ENCODE results near the gene MATN4. TPM values are rescaled to one million over a fixed set of nuclear protein-coding genes. Genes with fewer than 3 reads are reported as not detected.

MATN4 gene
- polyA plus RNA-seq, 2 donors, result 0.08 TPM

GRCh38 chr20:45306431-45306982 is 1.6 kb downstream of the MATN4 start, which contains the start of gene RBPJL:
Gene RBPJL (plus strand): TSS chr20:45306840. CDS start chr20:45306923, 83 bp downstream.
- H3K4me3 ChIP-seq (ENCODE audit: low read depth in 1 of 2, low read length in 2 of 2), result no peak within 1 kb of the TSS

GRCh38 chr20:45305262-45305661 is 2.8 kb downstream of the MATN4 start:
- Histone ChIP-seq H3K27me3 (ENCODE audit: control insufficient read depth in 1 of 2, insufficient read depth in 2 of 2, low read length in 2 of 2) (peaks cover 0 to 2% of the 10 kb centered on the region in 2 donors), H3K4me1 (ENCODE audit: control insufficient read depth in 2 of 2, insufficient read depth in 2 of 2, low read length in 1 of 2) (peaks cover 0 to 7% of the 10 kb centered on the region in 2 donors), H3K9me3 (ENCODE audit: control insufficient read depth in 2 of 2, insufficient read depth in 1 of 2, low read depth in 1 of 2, low read length in 1 of 2) (peaks cover 0 to 2% of the 10 kb centered on the region in 2 donors), H3K27ac (ENCODE audit: low read depth in 2 of 2, low read length in 1 of 2) (no peak overlapping the region), H3K36me3 (ENCODE audit: control insufficient read depth in 2 of 2, insufficient read depth in 2 of 2, low read length in 1 of 2) (no peaks in the 10 kb centered on the region), H3K4me3 (ENCODE audit: low read depth in 1 of 2, low read length in 2 of 2) (no peak overlapping the region)
- 57 to 70% methylated on average over 4 of the region's 4 CpGs for WGBS, 2 donors

More at GRCh38 chr20:45306431-45306982, 1.6 kb downstream of the MATN4 start, which contains the start of gene RBPJL:
- Histone ChIP-seq H3K27ac (ENCODE audit: low read depth in 2 of 2, low read length in 1 of 2) (no peak within 1 kb of the TSS), H3K27me3 (ENCODE audit: control insufficient read depth in 1 of 2, insufficient read depth in 2 of 2, low read length in 2 of 2) (peaks cover 2% of the 10 kb centered on the region in 2 donors), H3K4me1 (ENCODE audit: control insufficient read depth in 2 of 2, insufficient read depth in 2 of 2, low read length in 1 of 2) (peaks cover 0 to 7% of the 10 kb centered on the region in 2 donors), H3K36me3 (ENCODE audit: control insufficient read depth in 2 of 2, insufficient read depth in 2 of 2, low read length in 1 of 2) (no peaks in the 10 kb centered on the region), H3K9me3 (ENCODE audit: control insufficient read depth in 2 of 2, insufficient read depth in 1 of 2, low read depth in 1 of 2, low read length in 1 of 2) (peaks cover 0 to 2% of the 10 kb centered on the region in 2 donors)
- WGBS, 2 donors, result 21 to 22% methylated on average over 40 to 41 of the region's 41 CpGs

- no peak overlapping the region for H3K4me3 ChIP-seq (ENCODE audit: low read depth in 1 of 2, low read length in 2 of 2)
- H3K9me3 ChIP-seq (ENCODE audit: control insufficient read depth in 2 of 2, insufficient read depth in 1 of 2, low read depth in 1 of 2, low read length in 1 of 2), result peaks cover 0 to 2% of the 10 kb centered on the region in 2 donors
- 73 to 84% methylated on average over 43 of the region's 43 CpGs for WGBS, 2 donors
- H3K4me1 ChIP-seq (ENCODE audit: control insufficient read depth in 2 of 2, insufficient read depth in 2 of 2, low read length in 1 of 2), result peaks cover 0 to 7% of the 10 kb centered on the region in 2 donors
- no peaks in the 10 kb centered on the region for H3K36me3 ChIP-seq (ENCODE audit: control insufficient read depth in 2 of 2, insufficient read depth in 2 of 2, low read length in 1 of 2)
- peaks cover 0 to 2% of the 10 kb centered on the region in 2 donors for H3K27me3 ChIP-seq (ENCODE audit: control insufficient read depth in 1 of 2, insufficient read depth in 2 of 2, low read length in 2 of 2)
- H3K27ac ChIP-seq (ENCODE audit: low read depth in 2 of 2, low read length in 1 of 2), result no peak overlapping the region
Measured at GRCh38 chr20:45304464-45304999, 3.6 kb downstream of the MATN4 start.

- H3K4me3 ChIP-seq (ENCODE audit: low read depth in 1 of 2, low read length in 2 of 2), result no peak overlapping the region
- H3K36me3 ChIP-seq (ENCODE audit: control insufficient read depth in 2 of 2, insufficient read depth in 2 of 2, low read length in 1 of 2), result no peaks in the 10 kb centered on the region
- peaks cover 0 to 2% of the 10 kb centered on the region in 2 donors for H3K9me3 ChIP-seq (ENCODE audit: control insufficient read depth in 2 of 2, insufficient read depth in 1 of 2, low read depth in 1 of 2, low read length in 1 of 2)
- H3K4me1 ChIP-seq (ENCODE audit: control insufficient read depth in 2 of 2, insufficient read depth in 2 of 2, low read length in 1 of 2), result peaks cover 0 to 7% of the 10 kb centered on the region in 2 donors
- WGBS, 2 donors, result 51 to 75% methylated on average over 42 to 47 of the region's 47 CpGs
- peaks cover 0 to 2% of the 10 kb centered on the region in 2 donors for H3K27me3 ChIP-seq (ENCODE audit: control insufficient read depth in 1 of 2, insufficient read depth in 2 of 2, low read length in 2 of 2)
- H3K27ac ChIP-seq (ENCODE audit: low read depth in 2 of 2, low read length in 1 of 2), result no peak overlapping the region
Measured at GRCh38 chr20:45303586-45304463, 4.3 kb downstream of the MATN4 start.

GRCh38 chr20:45301824-45302271 is 6.3 kb downstream of the MATN4 start:
- WGBS, 2 donors, result 77 to 84% methylated on average over 5 of the region's 5 CpGs
- Histone ChIP-seq H3K9me3 (ENCODE audit: control insufficient read depth in 2 of 2, insufficient read depth in 1 of 2, low read depth in 1 of 2, low read length in 1 of 2) (peaks cover 0 to 2% of the 10 kb centered on the region in 2 donors), H3K4me3 (ENCODE audit: low read depth in 1 of 2, low read length in 2 of 2) (no peak overlapping the region), H3K27me3 (ENCODE audit: control insufficient read depth in 1 of 2, insufficient read depth in 2 of 2, low read length in 2 of 2) (peaks cover 0 to 2% of the 10 kb centered on the region in 2 donors), H3K4me1 (ENCODE audit: control insufficient read depth in 2 of 2, insufficient read depth in 2 of 2, low read length in 1 of 2) (peaks cover 0 to 3% of the 10 kb centered on the region in 2 donors), H3K27ac (ENCODE audit: low read depth in 2 of 2, low read length in 1 of 2) (no peak overlapping the region), H3K36me3 (ENCODE audit: control insufficient read depth in 2 of 2, insufficient read depth in 2 of 2, low read length in 1 of 2) (no peaks in the 10 kb centered on the region)

GRCh38 chr20:45300961-45301360 is 7.1 kb downstream of the MATN4 start:
- Histone ChIP-seq H3K36me3 (ENCODE audit: control insufficient read depth in 2 of 2, insufficient read depth in 2 of 2, low read length in 1 of 2) (no peaks in the 10 kb centered on the region), H3K4me3 (ENCODE audit: low read depth in 1 of 2, low read length in 2 of 2) (no peak overlapping the region), H3K27me3 (ENCODE audit: control insufficient read depth in 1 of 2, insufficient read depth in 2 of 2, low read length in 2 of 2) (peaks cover 0 to 2% of the 10 kb centered on the region in 2 donors), H3K4me1 (ENCODE audit: control insufficient read depth in 2 of 2, insufficient read depth in 2 of 2, low read length in 1 of 2) (no peaks in the 10 kb centered on the region), H3K27ac (ENCODE audit: low read depth in 2 of 2, low read length in 1 of 2) (no peak overlapping the region), H3K9me3 (ENCODE audit: control insufficient read depth in 2 of 2, insufficient read depth in 1 of 2, low read depth in 1 of 2, low read length in 1 of 2) (peaks cover 0 to 2% of the 10 kb centered on the region in 2 donors)
- 43 to 46% methylated on average over 4 of the region's 4 CpGs for WGBS, 2 donors

- Histone ChIP-seq H3K27ac (ENCODE audit: low read depth in 2 of 2, low read length in 1 of 2) (no peak overlapping the region), H3K27me3 (ENCODE audit: control insufficient read depth in 1 of 2, insufficient read depth in 2 of 2, low read length in 2 of 2) (peaks cover 0 to under 1% of the 10 kb centered on the region in 2 donors), H3K9me3 (ENCODE audit: control insufficient read depth in 2 of 2, insufficient read depth in 1 of 2, low read depth in 1 of 2, low read length in 1 of 2) (peaks cover 0 to 2% of the 10 kb centered on the region in 2 donors), H3K36me3 (ENCODE audit: control insufficient read depth in 2 of 2, insufficient read depth in 2 of 2, low read length in 1 of 2) (no peaks in the 10 kb centered on the region), H3K4me1 (ENCODE audit: control insufficient read depth in 2 of 2, insufficient read depth in 2 of 2, low read length in 1 of 2) (no peaks in the 10 kb centered on the region), H3K4me3 (ENCODE audit: low read depth in 1 of 2, low read length in 2 of 2) (no peak overlapping the region)
- WGBS, 2 donors, result 91 to 93% methylated on average over 6 of the region's 6 CpGs
Measured at GRCh38 chr20:45299786-45300185, 8.3 kb downstream of the MATN4 start.

GRCh38 chr20:45297786-45298497 is 10.2 kb downstream of the MATN4 start:
- H3K36me3 ChIP-seq (ENCODE audit: control insufficient read depth in 2 of 2, insufficient read depth in 2 of 2, low read length in 1 of 2), result no peaks in the 10 kb centered on the region
- H3K27me3 ChIP-seq (ENCODE audit: control insufficient read depth in 1 of 2, insufficient read depth in 2 of 2, low read length in 2 of 2), result no peaks in the 10 kb centered on the region
- no peaks in the 10 kb centered on the region for H3K4me1 ChIP-seq (ENCODE audit: control insufficient read depth in 2 of 2, insufficient read depth in 2 of 2, low read length in 1 of 2)
- no peak overlapping the region for H3K27ac ChIP-seq (ENCODE audit: low read depth in 2 of 2, low read length in 1 of 2)
- H3K4me3 ChIP-seq (ENCODE audit: low read depth in 1 of 2, low read length in 2 of 2), result no peak overlapping the region
- no peaks in the 10 kb centered on the region for H3K9me3 ChIP-seq (ENCODE audit: control insufficient read depth in 2 of 2, insufficient read depth in 1 of 2, low read depth in 1 of 2, low read length in 1 of 2)
- whole genome bisulfite sequencing, 2 donors, result 92 to 93% methylated on average over 48 to 52 of the region's 52 CpGs

- no peaks in the 10 kb centered on the region for H3K9me3 ChIP-seq (ENCODE audit: control insufficient read depth in 2 of 2, insufficient read depth in 1 of 2, low read depth in 1 of 2, low read length in 1 of 2)
- WGBS, 2 donors, result 93 to 100% methylated on average over 1 of the region's 1 CpG
- H3K27me3 ChIP-seq (ENCODE audit: control insufficient read depth in 1 of 2, insufficient read depth in 2 of 2, low read length in 2 of 2), result no peaks in the 10 kb centered on the region
- H3K4me3 ChIP-seq (ENCODE audit: low read depth in 1 of 2, low read length in 2 of 2), result no peak overlapping the region
- no peaks in the 10 kb centered on the region for H3K36me3 ChIP-seq (ENCODE audit: control insufficient read depth in 2 of 2, insufficient read depth in 2 of 2, low read length in 1 of 2)
- H3K4me1 ChIP-seq (ENCODE audit: control insufficient read depth in 2 of 2, insufficient read depth in 2 of 2, low read length in 1 of 2), result no peaks in the 10 kb centered on the region
- no peak overlapping the region for H3K27ac ChIP-seq (ENCODE audit: low read depth in 2 of 2, low read length in 1 of 2)
Measured at GRCh38 chr20:45294659-45295058, 13.4 kb downstream of the MATN4 start.

All from esophagus (tissue), 2 donors.